HUDEP-2 (cell line): ENCODE data around the gene ADAM23.

Experiments
- DNase-seq, 76 experiments: peaks; one replicate each; lab custom pipeline; 2025; ENCODE audit not compliant: unreplicated experiment in 76 of 76; lab: John Stamatoyannopoulos, UW

The ADAM23 gene

GRCh38 chr2:206438196-206438724 is 5.1 kb upstream of the ADAM23 start:
- no peak for DNase-seq

GRCh38 chr2:206442474-206442832 is 879 bp upstream of the ADAM23 start:
- no peak for DNase-seq

- DNase-seq: no peak
These were observed 599 bp downstream of the ADAM23 start for GRCh38 chr2:206443735-206444527.

GRCh38 chr2:206445948-206446347 is 2.6 kb downstream of the ADAM23 start:
- no peak for DNase-seq

GRCh38 chr2:206452242-206452641 is 8.9 kb downstream of the ADAM23 start:
- DNase-seq: no peak

GRCh38 chr2:206452750-206453149 is 9.4 kb downstream of the ADAM23 start:
- DNase-seq: no peak

- no peak for DNase-seq
These were observed 12.9 kb downstream of the ADAM23 start for GRCh38 chr2:206456078-206456754.

GRCh38 chr2:206457188-206457634 is 13.9 kb downstream of the ADAM23 start:
- no peak for DNase-seq

- DNase-seq: no peak
These were observed 19.0 kb downstream of the ADAM23 start for GRCh38 chr2:206462240-206462854.

- DNase-seq: no peak
These were observed 20.4 kb downstream of the ADAM23 start for GRCh38 chr2:206463685-206464084.

- DNase-seq: no peak
These were observed 21.3 kb downstream of the ADAM23 start for GRCh38 chr2:206464597-206464996.

GRCh38 chr2:206471524-206472062 is 28.3 kb downstream of the ADAM23 start:
- no peak for DNase-seq

- no peak for DNase-seq
These were observed 28.8 kb downstream of the ADAM23 start for GRCh38 chr2:206472094-206472493.

- no peak for DNase-seq
These were observed 30.8 kb downstream of the ADAM23 start for GRCh38 chr2:206474099-206474498.

- no peak for DNase-seq
These were observed 34.0 kb downstream of the ADAM23 start for GRCh38 chr2:206477296-206477695.

GRCh38 chr2:206478340-206478739 is 35.0 kb downstream of the ADAM23 start:
- no peak for DNase-seq

GRCh38 chr2:206480161-206480560 is 36.8 kb downstream of the ADAM23 start:
- DNase-seq: no peak

- DNase-seq: no peak
These were observed 37.3 kb downstream of the ADAM23 start for GRCh38 chr2:206480620-206481019.

- no peak for DNase-seq
These were observed 37.7 kb downstream of the ADAM23 start for GRCh38 chr2:206481056-206481455.

- no peak for DNase-seq
These were observed 38.8 kb downstream of the ADAM23 start for GRCh38 chr2:206482123-206482522.

- no peak for DNase-seq
These were observed 39.3 kb downstream of the ADAM23 start for GRCh38 chr2:206482633-206483032.
